HCT116 (cell line): ENCODE measurements around the gene ITPRIPL1. TPM values are rescaled to one million over a fixed set of nuclear protein-coding genes. Genes with fewer than 3 reads are reported as not detected.

Experiments
- ATAC-seq: fragments of 200-7000 bp; cut with Tn5 transposase; 2 replicates; pipeline ENCODE4 v1.9.1; 2020; ENCODE audit warnings: mild to moderate bottlenecking, moderate library complexity
- BruUV-seq: library from RNA; stranded (reverse); fragments of 400-500 nt; replicated peaks from 2 replicates; lab custom pipeline; 2021; lab: Mats Ljungman, UMichigan
- CTCF ChIA-PET: fragments of 300-600 bp; sonication (Branson Sonifier 250); formaldehyde crosslinking; loops from one replicate; lab custom pipeline; 2021; ENCODE audit warnings: antibody characterized with exemption; lab: Charles Lee
- POLR2A ChIA-PET: fragments of 300-600, 350-600 bp; sonication (Branson Sonifier 250); formaldehyde crosslinking; loops from one replicate; lab custom pipeline; 2021; ENCODE audit warnings: antibody characterized with exemption; lab: Charles Lee
- RAD21 ChIA-PET, 2 experiments: fragments of 300-600 bp; sonication (Branson Sonifier 250); formaldehyde crosslinking; loops; one replicate each; lab custom pipeline; 2023; ENCODE audit warnings: low total read pairs in 2 of 2; ENCODE audit not compliant: uncharacterized antibody in 2 of 2, unreplicated experiment in 2 of 2, low non-redundant PET in 1 of 2; lab: Charles Lee
- DNase-seq: peaks from one replicate; pipeline ENCODE4 v3.0.0-alpha.2; 2010; ENCODE audit warnings: low read depth, low spot score
- H2AFZ ChIP-seq: fragments of 200-600 bp; shearing (Covaris generic), sonication (generic); 2 replicates; pipeline ENCODE4 v1.6.1; 2017; ENCODE audit warnings: low read depth, mixed run types, mixed read lengths, antibody characterized with exemption, low read length; ENCODE audit not compliant: poor library complexity, severe bottlenecking
- H3K27ac ChIP-seq: 2 replicates; pipeline ENCODE4 v1.5.1; 2012; ENCODE audit warnings: low read depth, low read length
- H3K27me3 ChIP-seq: fragments of 200-600 bp; sonication (generic); 2 replicates; pipeline ENCODE4 v1.6.1; 2016; ENCODE audit warnings: mixed run types, low read length, mixed read lengths; ENCODE audit not compliant: insufficient read depth
- H3K36me3 ChIP-seq, 2 experiments: fragments of 200-500 bp in 1 of 2; fragments of 200-600 bp in 1 of 2; sonication (Bioruptor generic) in 1 of 2; sonication (generic) in 1 of 2; 2 replicates each; pipeline versions ENCODE4 v1.5.1 to v1.6.1; 2014 to 2016; ENCODE audit warnings: low read length in 2 of 2, inconsistent platforms in 1 of 2, mixed read lengths in 1 of 2, mixed run types in 1 of 2; ENCODE audit not compliant: insufficient read depth in 2 of 2, control insufficient read depth in 1 of 2
- H3K4me1 ChIP-seq, 2 experiments: fragments of 200-600 bp in 1 of 2; sonication (generic) in 1 of 2; 2 replicates each; pipeline versions ENCODE4 v1.5.1 to v1.6.1; 2012 to 2017; ENCODE audit warnings: low read length in 2 of 2, inconsistent platforms in 1 of 2, mild to moderate bottlenecking in 1 of 2, mixed read lengths in 1 of 2, mixed run types in 1 of 2, moderate library complexity in 1 of 2; ENCODE audit not compliant: insufficient read depth in 2 of 2, control insufficient read depth in 1 of 2
- H3K4me2 ChIP-seq: fragments of 200-600 bp; sonication (generic); 2 replicates; pipeline ENCODE4 v1.6.1; 2017; ENCODE audit warnings: mixed run types, low read length, mixed read lengths
- H3K4me3 ChIP-seq, 2 experiments: fragments of 200-600 bp in 1 of 2; sonication (generic) in 1 of 2; replicated peaks in 1 of 2; 2 replicates each; pipeline ENCODE4 v1.5.1; 2011 to 2016; ENCODE audit warnings: low read length in 2 of 2, control low read depth in 1 of 2, low read depth in 1 of 2, mild to moderate bottlenecking in 1 of 2, mixed read lengths in 1 of 2, mixed run types in 1 of 2
- H3K79me2 ChIP-seq: fragments of 200-600 bp; sonication (generic); 2 replicates; pipeline ENCODE4 v1.6.1; 2017; ENCODE audit warnings: mild to moderate bottlenecking, mixed run types, low read length, moderate library complexity, mixed read lengths; ENCODE audit not compliant: insufficient read depth
- H3K9ac ChIP-seq: fragments of 200-600 bp; sonication (generic); 2 replicates; pipeline ENCODE4 v1.6.1; 2016; ENCODE audit warnings: low read length, mixed read lengths
- H3K9me2 ChIP-seq: fragments of 200-600 bp; sonication (generic), shearing (Covaris generic); 2 replicates; pipeline ENCODE4 v1.6.1; 2017; ENCODE audit warnings: mixed run types, mild to moderate bottlenecking, moderate library complexity; ENCODE audit not compliant: insufficient read depth
- H3K9me3 ChIP-seq, 2 experiments: fragments of 200-500 bp in 1 of 2; fragments of 200-600 bp in 1 of 2; sonication (Bioruptor generic) in 1 of 2; sonication (generic) in 1 of 2; 2 replicates each; pipeline ENCODE4 v1.6.1; 2014 to 2017; ENCODE audit warnings: low read length in 2 of 2, mixed read lengths in 2 of 2, inconsistent platforms in 1 of 2, low read depth in 1 of 2, mild to moderate bottlenecking in 1 of 2, mixed run types in 1 of 2, moderate library complexity in 1 of 2; ENCODE audit not compliant: control insufficient read depth in 1 of 2, insufficient read depth in 1 of 2
- H4K20me1 ChIP-seq: fragments of 200-600 bp; sonication (generic), shearing (Covaris generic); 2 replicates; pipeline ENCODE4 v1.6.1; 2017; ENCODE audit warnings: mixed run types, mild to moderate bottlenecking, moderate library complexity; ENCODE audit not compliant: insufficient read depth
- CBX3 ChIP-seq: IDR thresholded peaks from 2 replicates; pipeline ENCODE4 v1.6.1; 2012; ENCODE audit warnings: low read depth
- EZH2 ChIP-seq: fragments of 200-600 bp; sonication (generic); IDR thresholded peaks from 2 replicates; pipeline ENCODE4 v1.6.1; 2017; ENCODE audit warnings: antibody characterized with exemption, mixed run types
- EZH2phosphoT487 ChIP-seq: fragments of 200-600 bp; IDR thresholded peaks from 2 replicates; pipeline ENCODE4 v1.6.1; 2018; ENCODE audit warnings: antibody characterized with exemption, borderline replicate concordance
- POLR2A ChIP-seq: IDR thresholded peaks from 2 replicates; pipeline ENCODE4 v1.7.0; 2011; ENCODE audit warnings: borderline replicate concordance; ENCODE audit not compliant: insufficient read depth, insufficient read length; ENCODE audit errors: extremely low read depth
- RAD21 ChIP-seq: IDR thresholded peaks from 2 replicates; pipeline ENCODE4 v1.6.1; 2012; ENCODE audit warnings: low read depth, mild to moderate bottlenecking
- SIN3A ChIP-seq: IDR thresholded peaks from 2 replicates; pipeline ENCODE4 v1.6.1; 2012; ENCODE audit warnings: low read depth
- SP1 ChIP-seq: IDR thresholded peaks from 2 replicates; pipeline ENCODE4 v1.6.1; 2012; ENCODE audit warnings: low read depth
- SRF ChIP-seq: IDR thresholded peaks from 2 replicates; pipeline ENCODE4 v1.6.1; 2012; ENCODE audit warnings: low read depth
- TCF7L2 ChIP-seq: IDR thresholded peaks from 2 replicates; pipeline ENCODE4 v1.7.0; 2011; ENCODE audit warnings: borderline replicate concordance, inconsistent platforms; ENCODE audit not compliant: insufficient read depth, insufficient read length; ENCODE audit errors: extremely low read depth
- YY1 ChIP-seq: IDR thresholded peaks from 2 replicates; pipeline ENCODE4 v1.6.1; 2011; ENCODE audit warnings: low read length, low read depth, moderate library complexity, mild to moderate bottlenecking; ENCODE audit not compliant: insufficient replicate concordance; ENCODE audit errors: extremely low read depth
- intact Hi-C: fragments of 100-400 bp; cut with micrococcal nuclease; formaldehyde crosslinking; loops from 2 replicates; pipeline ENCODE4 v1.10.0; 2022
- total RNA-seq: library from RNA; stranded (reverse); gene quantifications from one replicate; pipeline ENCODE4 v1.2.1, GENCODE V29; 2021; ENCODE audit not compliant: unreplicated experiment
- TF ChIP-seq, protein P1 (sequence below), 3 experiments: fragments of 200-600 bp in 1 of 3; sonication (generic) in 1 of 3; IDR thresholded peaks in 2 of 3; conservative IDR thresholded peaks in 1 of 3; 2 replicates each; pipeline ENCODE4 v1.5.1; 2012 to 2017; ENCODE audit warnings: low read depth in 2 of 3, low read length in 2 of 3, antibody characterized with exemption in 1 of 3, borderline replicate concordance in 1 of 3, control low read depth in 1 of 3, mild to moderate bottlenecking in 1 of 3, mixed read lengths in 1 of 3, mixed run types in 1 of 3, moderate library complexity in 1 of 3; ENCODE audit not compliant: insufficient read depth in 1 of 3

Gene ITPRIPL1
- total RNA-seq, 1 experiment from 2014 or later, result 12.4 TPM

DNA sequence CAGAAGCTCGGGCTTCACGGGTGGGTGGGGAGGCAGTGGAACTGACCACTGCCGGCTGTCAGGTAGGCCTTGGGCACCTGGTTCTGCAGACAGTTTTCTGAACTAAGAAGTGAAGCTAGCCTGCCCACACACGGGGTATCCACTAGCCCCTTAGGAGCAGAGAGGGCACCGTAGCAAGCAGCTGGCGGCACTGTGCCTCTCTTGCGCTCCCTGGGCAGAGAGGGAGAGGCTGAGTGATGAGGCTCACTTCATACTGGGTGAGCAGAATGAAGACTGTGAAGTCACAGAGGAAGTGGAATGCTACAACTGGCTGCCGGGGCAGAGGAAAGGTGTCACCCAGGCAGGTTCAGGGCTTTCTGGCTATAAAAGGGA, 753 bp downstream of the ITPRIPL1 start:
- peak overlapping the region; percentile 66 for H3K27ac ChIP-seq
- H3K4me2 ChIP-seq, result peak overlapping the region; percentile 93
- peak; percentile 4; the same call in 1 of the 2 replicates for ATAC-seq
- peaks cover 17 to 48% of the 10 kb centered on the region in 2 experiments for H3K4me1 ChIP-seq
- no peaks in the 10 kb centered on the region for H4K20me1 ChIP-seq
- peaks cover 23% of the 10 kb centered on the region; the same call in 1 of the 2 replicates for H3K79me2 ChIP-seq
- DNase-seq, result no peak
- TF ChIP-seq SIN3A (no peak), CBX3 (no peak), POLR2A (no peak), EZH2phosphoT487 (no peak), TCF7L2 (no peak), YY1 (no peak), SRF (no peak), EZH2 (no peak), RAD21 (no peak), SP1 (no peak)
- TF ChIP-seq, protein P1, sequence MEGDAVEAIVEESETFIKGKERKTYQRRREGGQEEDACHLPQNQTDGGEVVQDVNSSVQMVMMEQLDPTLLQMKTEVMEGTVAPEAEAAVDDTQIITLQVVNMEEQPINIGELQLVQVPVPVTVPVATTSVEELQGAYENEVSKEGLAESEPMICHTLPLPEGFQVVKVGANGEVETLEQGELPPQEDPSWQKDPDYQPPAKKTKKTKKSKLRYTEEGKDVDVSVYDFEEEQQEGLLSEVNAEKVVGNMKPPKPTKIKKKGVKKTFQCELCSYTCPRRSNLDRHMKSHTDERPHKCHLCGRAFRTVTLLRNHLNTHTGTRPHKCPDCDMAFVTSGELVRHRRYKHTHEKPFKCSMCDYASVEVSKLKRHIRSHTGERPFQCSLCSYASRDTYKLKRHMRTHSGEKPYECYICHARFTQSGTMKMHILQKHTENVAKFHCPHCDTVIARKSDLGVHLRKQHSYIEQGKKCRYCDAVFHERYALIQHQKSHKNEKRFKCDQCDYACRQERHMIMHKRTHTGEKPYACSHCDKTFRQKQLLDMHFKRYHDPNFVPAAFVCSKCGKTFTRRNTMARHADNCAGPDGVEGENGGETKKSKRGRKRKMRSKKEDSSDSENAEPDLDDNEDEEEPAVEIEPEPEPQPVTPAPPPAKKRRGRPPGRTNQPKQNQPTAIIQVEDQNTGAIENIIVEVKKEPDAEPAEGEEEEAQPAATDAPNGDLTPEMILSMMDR (IDR thresholded peaks at IDR 0.05 in 2 of 3, conservative IDR thresholded peaks at IDR 0.05 in 1 of 3; ENCODE audit: borderline replicate concordance in 1 of 3, insufficient read depth in 1 of 3, low read depth in 2 of 3, low read length in 2 of 3), result no peak
- TF ChIP-seq, all 23 proteins: peak for 0
- CTCF ChIA-PET, result interaction anchor here (2.3 kb wide), 1 partner anchor 224 kb away, joined by 7 read pairs; no protein-coding TSS in a partner anchor
- RAD21 ChIA-PET, result interaction anchor here in 1 of 2 experiments (1.0 kb wide), 1 partner anchor 9 kb away, joined by 4 read pairs; the partner anchor contains the start of gene NCAPH
- no TSS peak for BruUV-seq
- peak overlapping the region; percentile 72 for H3K4me3 ChIP-seq
- POLR2A ChIA-PET, result interaction anchor here (0.7 to 1.3 kb wide), 3 partner anchors 8 to 10 kb away, joined by 3 to 4 read pairs (median 3); partner anchors contain the start of gene NCAPH
- H3K9ac ChIP-seq, result peak overlapping the region; percentile 76
- no peaks in the 10 kb centered on the region for H3K27me3 ChIP-seq
- H3K9me3 ChIP-seq, result no peaks in the 10 kb centered on the region
- intact Hi-C loops, result no loop called here
- peaks cover 3 to 23% of the 10 kb centered on the region in 2 experiments; a peak in 2 of 4 replicates for H3K36me3 ChIP-seq
- peak overlapping the region; percentile 71 for H2AFZ ChIP-seq
- no peaks in the 10 kb centered on the region for H3K9me2 ChIP-seq
